ENCODE results near the gene GRIN2B.

Gene GRIN2B

GRCh38 chr12:13956060-13956590 is 25.3 kb downstream of the GRIN2B start:
- DNase-seq = no peak

- DNase-seq = no peak
Measured at GRCh38 chr12:13952096-13952495, 29.3 kb downstream of the GRIN2B start.

DNA sequence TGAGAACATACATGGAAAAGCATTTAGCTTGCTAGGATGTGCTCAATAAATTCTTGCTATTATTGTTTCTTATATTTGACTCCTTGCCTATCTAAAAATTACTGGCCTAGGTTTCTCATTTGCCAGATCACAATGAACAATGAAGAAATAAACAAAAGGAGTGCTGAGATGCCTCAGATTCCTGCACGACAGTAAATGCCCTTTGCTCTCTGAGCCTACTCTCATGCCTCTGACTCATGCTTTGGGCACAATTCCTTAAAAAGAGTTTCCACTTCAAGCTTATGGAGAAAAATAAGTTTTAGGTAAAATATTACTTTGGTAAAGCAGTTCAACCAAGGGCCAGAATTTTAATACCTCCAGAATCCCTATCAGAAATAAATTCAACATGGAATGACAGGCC is 30.9 kb downstream of the GRIN2B start:
- DNase-seq = peak; percentile 71

- no peak for DNase-seq
Measured at GRCh38 chr12:13948621-13949020, 32.8 kb downstream of the GRIN2B start.

- peak; percentile 66 for DNase-seq
Measured at GRCh38 chr12:13947276-13947946, 34.0 kb downstream of the GRIN2B start.

DNA sequence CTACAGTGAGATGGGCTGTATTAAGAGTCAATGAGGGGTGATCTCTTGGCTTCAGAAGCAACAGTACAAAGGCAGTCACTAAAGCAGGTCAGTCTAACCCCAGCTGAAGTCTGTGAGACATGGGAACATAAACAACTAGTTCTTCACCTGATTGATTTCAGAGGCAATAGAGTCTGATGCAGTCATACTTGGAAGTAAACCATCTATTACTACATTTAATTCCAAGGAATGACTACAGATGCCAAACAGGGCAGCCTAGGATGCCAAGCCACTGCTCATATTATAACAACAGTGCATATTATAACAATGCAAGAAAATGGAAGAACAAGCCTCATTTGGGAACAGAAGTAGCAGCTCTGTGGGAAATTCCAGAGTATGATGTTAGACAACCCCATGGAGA is 35.8 kb downstream of the GRIN2B start:
- no peak for DNase-seq

DNA sequence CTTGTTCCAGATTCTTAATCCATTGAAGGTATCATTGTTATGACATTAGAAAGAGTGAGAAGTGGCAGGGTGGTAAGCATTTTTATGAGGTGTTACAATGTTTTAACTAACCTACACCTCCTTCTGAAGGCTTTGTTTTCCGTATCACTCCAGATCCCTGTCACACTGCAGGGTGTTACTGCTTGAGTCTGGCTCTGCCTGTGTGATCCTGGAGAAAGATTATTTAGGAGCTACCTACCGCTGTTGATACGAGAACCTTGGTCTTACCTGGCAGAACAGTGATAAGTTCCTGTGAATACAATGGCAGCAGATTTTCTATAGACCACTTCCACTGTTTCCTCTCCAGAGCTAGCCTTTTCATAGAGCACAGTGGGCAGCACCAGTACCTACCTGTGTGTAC is 36.2 kb downstream of the GRIN2B start:
- DNase-seq = no peak

DNA sequence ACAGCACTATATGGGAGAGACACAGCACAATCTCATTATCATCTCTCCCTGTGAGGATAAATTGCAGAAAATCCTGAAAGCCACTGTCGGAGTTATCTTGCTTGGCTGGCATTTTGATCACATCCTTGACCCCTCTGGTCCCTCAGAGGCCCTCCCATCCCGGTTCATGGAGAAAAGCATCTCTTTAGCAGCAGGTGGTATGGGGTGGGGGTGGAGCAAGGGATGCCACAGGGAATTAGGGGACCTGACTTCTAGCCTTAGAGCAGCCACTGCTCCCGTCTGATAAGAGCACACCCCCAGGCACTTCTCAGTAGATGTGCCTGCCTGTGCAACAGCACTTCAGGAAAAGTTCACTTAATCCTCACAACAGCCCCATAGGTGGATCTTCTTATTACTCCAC is 38.6 kb downstream of the GRIN2B start:
- DNase-seq = no peak

GRCh38 chr12:13941258-13942249 is 39.8 kb downstream of the GRIN2B start:
- peak; percentile 85 for DNase-seq

- no peak for DNase-seq
Measured at GRCh38 chr12:13940335-13940865, 41.0 kb downstream of the GRIN2B start.

DNA sequence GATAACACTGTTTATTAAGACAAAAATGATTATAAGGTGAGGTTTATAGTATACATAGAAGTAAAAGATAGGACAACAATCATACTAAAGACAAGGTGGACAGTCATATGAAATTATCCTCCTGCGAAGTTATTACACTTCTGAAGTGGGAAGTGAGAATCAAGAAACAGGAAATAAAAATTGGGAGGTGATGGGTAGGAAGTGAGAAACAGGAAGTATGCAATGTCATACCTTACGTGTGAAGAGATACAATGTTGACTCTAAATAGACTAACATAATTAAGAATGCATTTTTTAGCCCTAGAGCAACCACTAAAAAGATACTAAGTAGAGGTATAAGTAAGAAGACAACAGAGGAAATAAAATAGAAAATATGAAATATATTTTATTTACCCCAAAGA is 43.7 kb downstream of the GRIN2B start:
- no peak for DNase-seq

GRCh38 chr12:13935169-13935568 is 46.2 kb downstream of the GRIN2B start:
- DNase-seq = no peak

Data from islet precursor cell (in vitro differentiated cells).